H1 (cell line): ENCODE measurements around the gene KMT2A. TPM values are rescaled to one million over a fixed set of nuclear protein-coding genes. Genes with fewer than 3 reads are reported as not detected.

ENCODE experiments used
- CTCF ChIA-PET: fragments of 300-600 bp; sonication (Branson Sonifier 250); formaldehyde crosslinking; loops from one replicate; lab custom pipeline; 2021; ENCODE audit not compliant: partially characterized antibody; lab: Charles Lee
- POLR2A ChIA-PET: fragments of 300-600 bp; sonication (Branson Sonifier 250); formaldehyde crosslinking; loops from one replicate; lab custom pipeline; 2021; ENCODE audit warnings: inconsistent platforms; ENCODE audit not compliant: partially characterized antibody; lab: Charles Lee
- DNase-seq, 2 experiments: peaks; one replicate each; pipeline versions ENCODE4 v3.0.0 to v3.0.0-alpha.2; 2010 to 2022; ENCODE audit warnings: low spot score in 2 of 2, low read depth in 1 of 2, mixed read lengths in 1 of 2
- FAIRE-seq: peaks from 2 replicates; lab custom pipeline; 2011; peaks lifted over from hg19 to GRCh38; lab: Jason Lieb, UNC
- H2AFZ ChIP-seq: 2 replicates; pipeline ENCODE4 v1.8.1; 2012; ENCODE audit warnings: low read length, inconsistent platforms
- H2AK5ac ChIP-seq: 2 replicates; pipeline ENCODE4 v1.6.1; 2013; ENCODE audit warnings: low read depth, low read length
- H2BK120ac ChIP-seq: replicated peaks from 2 replicates; pipeline ENCODE3; 2013; ENCODE audit warnings: low read depth, low read length, inconsistent platforms
- H2BK12ac ChIP-seq: 2 replicates; pipeline ENCODE4 v1.6.1; 2013; ENCODE audit warnings: low read depth, low read length
- H2BK15ac ChIP-seq: 2 replicates; pipeline ENCODE4 v1.6.1; 2013; ENCODE audit warnings: low read length
- H2BK20ac ChIP-seq: 2 replicates; pipeline ENCODE4 v1.6.1; 2013; ENCODE audit warnings: low read length
- H2BK5ac ChIP-seq: 2 replicates; pipeline ENCODE4 v1.6.1; 2013; ENCODE audit warnings: low read depth, low read length
- H3K14ac ChIP-seq: 2 replicates; pipeline ENCODE4 v1.6.1; 2013; ENCODE audit warnings: inconsistent platforms; ENCODE audit not compliant: insufficient read length
- H3K18ac ChIP-seq: 2 replicates; pipeline ENCODE4 v1.6.1; 2013; ENCODE audit warnings: low read length; ENCODE audit errors: extremely low read depth
- H3K23ac ChIP-seq: 2 replicates; pipeline ENCODE4 v1.6.1; 2013; ENCODE audit warnings: inconsistent platforms; ENCODE audit not compliant: insufficient read length
- H3K23me2 ChIP-seq: 2 replicates; pipeline ENCODE4 v1.6.1; 2013; ENCODE audit warnings: low read depth, low read length
- H3K27ac ChIP-seq: 2 replicates; pipeline ENCODE4 v1.6.1; 2011; ENCODE audit warnings: low read depth, low read length, inconsistent platforms
- H3K27me3 ChIP-seq, 4 experiments: replicated peaks in 1 of 4; 1 replicate in 1 of 4; 2 replicates in 3 of 4; pipeline versions ENCODE4 v1.6.1 to v1.8.1; 2011 to 2013; ENCODE audit warnings: low read length in 3 of 4, mild to moderate bottlenecking in 3 of 4, inconsistent platforms in 2 of 4, mixed read lengths in 2 of 4, moderate library complexity in 1 of 4; ENCODE audit not compliant: control insufficient read depth in 3 of 4, insufficient read depth in 3 of 4; ENCODE audit errors: extremely low read depth in 1 of 4
- H3K36me3 ChIP-seq, 4 experiments: 2 replicates each; pipeline versions ENCODE4 v1.6.1 to v1.8.1; 2011 to 2013; ENCODE audit warnings: mild to moderate bottlenecking in 4 of 4, low read length in 3 of 4, moderate library complexity in 2 of 4, control low read depth in 1 of 4, inconsistent platforms in 1 of 4; ENCODE audit not compliant: insufficient read depth in 4 of 4, control insufficient read depth in 2 of 4
- H3K4ac ChIP-seq: replicated peaks from 2 replicates; pipeline ENCODE3; 2013; ENCODE audit warnings: low read length, low read depth, mixed read lengths, inconsistent platforms; ENCODE audit not compliant: insufficient read length
- H3K4me1 ChIP-seq, 4 experiments: replicated peaks in 1 of 4; 1 replicate in 1 of 4; 2 replicates in 3 of 4; pipeline versions ENCODE4 v1.6.1 to v1.8.1; 2011 to 2013; ENCODE audit warnings: low read length in 3 of 4, inconsistent platforms in 2 of 4, mixed read lengths in 1 of 4; ENCODE audit not compliant: insufficient read depth in 4 of 4, control insufficient read depth in 3 of 4
- H3K4me2 ChIP-seq, 2 experiments: 2 replicates each; pipeline versions ENCODE4 v1.6.1 to v1.8.1; 2011 to 2013; ENCODE audit warnings: low read depth in 2 of 2, low read length in 2 of 2, control low read depth in 1 of 2, inconsistent platforms in 1 of 2, mild to moderate bottlenecking in 1 of 2; ENCODE audit not compliant: insufficient read depth in 1 of 2
- H3K4me3 ChIP-seq, 4 experiments: fragments of 200-600, 300-600 bp in 1 of 4; sonication (generic), shearing (Covaris generic), sonication (Bioruptor Twin) in 1 of 4; 2 replicates each; pipeline versions ENCODE4 v1.5.1 to v1.8.1; 2011 to 2016; ENCODE audit warnings: low read length in 4 of 4, low read depth in 3 of 4, control low read depth in 2 of 4, inconsistent platforms in 2 of 4, mild to moderate bottlenecking in 2 of 4, mixed read lengths in 1 of 4, moderate library complexity in 1 of 4; ENCODE audit not compliant: insufficient read depth in 2 of 4; ENCODE audit errors: extremely low read depth in 1 of 4
- H3K56ac ChIP-seq: replicated peaks from 2 replicates; pipeline ENCODE3; 2013; ENCODE audit warnings: low read depth, mild to moderate bottlenecking, mixed read lengths, low read length, inconsistent platforms; ENCODE audit not compliant: insufficient read length
- H3K79me1 ChIP-seq: 2 replicates; pipeline ENCODE4 v1.6.1; 2013; ENCODE audit warnings: low read depth, low read length, control low read depth
- H3K79me2 ChIP-seq, 2 experiments: 2 replicates each; pipeline versions ENCODE4 v1.6.1 to v1.8.1; 2012 to 2013; ENCODE audit warnings: low read length in 2 of 2, mild to moderate bottlenecking in 2 of 2, inconsistent platforms in 1 of 2; ENCODE audit not compliant: insufficient read depth in 2 of 2, control insufficient read depth in 1 of 2
- H3K9ac ChIP-seq, 4 experiments: replicated peaks in 1 of 4; 1 replicate in 1 of 4; 2 replicates in 3 of 4; pipeline versions ENCODE4 v1.6.1 to v1.8.1; 2011 to 2013; ENCODE audit warnings: low read depth in 3 of 4, low read length in 3 of 4, control low read depth in 2 of 4, mild to moderate bottlenecking in 2 of 4, moderate library complexity in 2 of 4, inconsistent platforms in 1 of 4; ENCODE audit errors: extremely low read depth in 1 of 4
- H3K9me3 ChIP-seq, 2 experiments: 2 replicates each; pipeline versions ENCODE4 v1.6.1 to v1.8.1; 2012 to 2013; ENCODE audit warnings: mild to moderate bottlenecking in 2 of 2, moderate library complexity in 2 of 2, control low read depth in 1 of 2, inconsistent platforms in 1 of 2, low read depth in 1 of 2, low read length in 1 of 2, mixed read lengths in 1 of 2; ENCODE audit not compliant: insufficient read depth in 2 of 2
- H4K20me1 ChIP-seq, 2 experiments: replicated peaks in 1 of 2; 2 replicates each; pipeline versions ENCODE3 to v1.8.1; 2011 to 2013; ENCODE audit warnings: inconsistent platforms in 2 of 2, low read length in 2 of 2, mild to moderate bottlenecking in 1 of 2; ENCODE audit not compliant: insufficient read depth in 2 of 2, control insufficient read depth in 1 of 2
- H4K5ac ChIP-seq: 2 replicates; pipeline ENCODE4 v1.6.1; 2013; ENCODE audit warnings: low read length, low read depth, mixed read lengths, inconsistent platforms; ENCODE audit not compliant: insufficient read length
- H4K8ac ChIP-seq: 2 replicates; pipeline ENCODE4 v1.8.0; 2013; ENCODE audit warnings: mild to moderate bottlenecking, moderate library complexity, low read length, inconsistent platforms; ENCODE audit not compliant: insufficient read depth; ENCODE audit errors: extremely low read depth
- H4K91ac ChIP-seq: replicated peaks from 2 replicates; pipeline ENCODE3; 2013; ENCODE audit warnings: low read length, mixed read lengths, inconsistent platforms; ENCODE audit not compliant: insufficient read length
- WGBS, 2 experiments: shearing (Covaris generic) in 1 of 2; methylation state at CpG; one replicate each; pipeline versions ENCODE4 v1.1.6 to v1.1.7; 2013 to 2015; ENCODE audit warnings: low lambda C conversion rate in 2 of 2, mixed read lengths in 2 of 2, inconsistent platforms in 1 of 2, low coverage in 1 of 2, missing lambda C conversion rate in 1 of 2; ENCODE audit not compliant: insufficient replicate concordance in 2 of 2, insufficient coverage in 1 of 2, insufficient read length in 1 of 2; ENCODE audit errors: extremely low coverage in 1 of 2, missing lambda C conversion rate in 1 of 2; 5-methylcytosine and 5-hydroxymethylcytosine counted together
- polyA plus RNA-seq, 7 experiments: library from polyadenylated mRNA; depleted of rRNA in 3 of 7; stranded (reverse) in 5 of 7; unstranded in 2 of 7; fragments of >200 nt in 5 of 7; fragments of 200-250 nt in 2 of 7; gene quantifications; 1 replicate in 5 of 7; 2 replicates in 1 of 7; 4 replicates in 1 of 7; pipeline versions ENCODE4 v1.2.1 to v1.2.3, GENCODE V29; 2011 to 2013; ENCODE audit warnings: missing spikeins in 2 of 7, mixed read lengths in 2 of 7
- total RNA-seq: library from RNA; stranded (reverse); fragmentation: NEBNext Ultra II Directional; extraction: Animal tissue kit (Norgen Biotek cat#: 25700); gene quantifications from 2 replicates; pipeline ENCODE4 v1.2.1, GENCODE V29; 2021

The KMT2A gene
- total and polyA plus RNA-seq, 2 of the 8 experiments (the other 6 are each of a cell fraction or from before 2014, with no cell fraction given): 35.9 to 62.1 TPM

DNA sequence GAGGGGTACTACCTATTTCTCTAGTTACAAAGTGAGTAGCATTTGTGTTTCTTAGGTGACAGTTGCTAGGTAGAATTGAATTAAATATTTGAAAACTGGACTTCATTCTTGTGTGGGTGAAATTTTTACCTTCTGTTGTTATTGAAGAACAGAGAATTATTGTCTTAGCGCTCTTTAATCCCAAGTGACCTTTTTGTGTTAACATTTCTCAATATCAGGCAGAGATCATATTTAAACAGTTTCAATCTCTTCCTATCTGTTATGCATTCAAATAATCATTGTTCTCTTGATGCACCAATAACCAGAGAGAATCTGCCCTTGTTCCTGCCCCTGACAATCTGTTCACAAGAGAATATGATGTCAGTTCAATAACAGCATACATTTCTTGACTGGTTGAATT lies 14.2 kb downstream of the KMT2A start:
- H3K27ac ChIP-seq: no peak overlapping the region
- H3K23me2 ChIP-seq: no peaks in the 10 kb centered on the region
- no peak for DNase-seq
- peaks cover 0 to 97% of the 10 kb centered on the region in 2 experiments; a peak in 3 of 4 replicates for H3K79me2 ChIP-seq
- ChIA-PET POLR2A (interaction anchor here (1.0 kb wide), 1 partner anchor 38 kb away, joined by 4 read pairs; no protein-coding TSS in a partner anchor), CTCF (no interaction called here)
- H3K4me3 ChIP-seq: no peak overlapping the region
- H2BK5ac ChIP-seq: no peak overlapping the region
- peaks cover 0 to 8% (median under 1%) of the 10 kb centered on the region in 4 experiments; a peak in 4 of 8 replicates for H3K36me3 ChIP-seq
- no peak overlapping the region for H2AFZ ChIP-seq
- H3K56ac ChIP-seq: no peak overlapping the region
- H4K8ac ChIP-seq: no peak overlapping the region
- H2BK20ac ChIP-seq: no peak overlapping the region
- no peak overlapping the region for H2BK120ac ChIP-seq
- no peak overlapping the region for H4K5ac ChIP-seq
- H3K23ac ChIP-seq: no peak overlapping the region
- no peak overlapping the region for H3K18ac ChIP-seq
- no peak overlapping the region for H3K14ac ChIP-seq
- H3K27me3 ChIP-seq: no peaks in the 10 kb centered on the region
- no peak for FAIRE-seq
- H4K91ac ChIP-seq: no peak overlapping the region
- peaks cover 13 to 14% of the 10 kb centered on the region in 2 experiments for H4K20me1 ChIP-seq
- 96% methylated on average over 1 of the region's 1 CpG; no CpG with 5 or more reads in 1 of the 2 experiments for WGBS, 2 experiments
- H2BK15ac ChIP-seq: no peak overlapping the region
- H3K4me2 ChIP-seq: no peak overlapping the region
- no peak overlapping the region for H3K4ac ChIP-seq
- H3K9me3 ChIP-seq: no peaks in the 10 kb centered on the region
- no peaks in the 10 kb centered on the region for H3K4me1 ChIP-seq
- no peak overlapping the region for H2AK5ac ChIP-seq
- H3K9ac ChIP-seq: no peak overlapping the region
- peaks cover 11% of the 10 kb centered on the region; the same call in 1 of the 2 replicates for H3K79me1 ChIP-seq
- no peak overlapping the region for H2BK12ac ChIP-seq
